ENCODE data around the gene ALK.

DNA sequence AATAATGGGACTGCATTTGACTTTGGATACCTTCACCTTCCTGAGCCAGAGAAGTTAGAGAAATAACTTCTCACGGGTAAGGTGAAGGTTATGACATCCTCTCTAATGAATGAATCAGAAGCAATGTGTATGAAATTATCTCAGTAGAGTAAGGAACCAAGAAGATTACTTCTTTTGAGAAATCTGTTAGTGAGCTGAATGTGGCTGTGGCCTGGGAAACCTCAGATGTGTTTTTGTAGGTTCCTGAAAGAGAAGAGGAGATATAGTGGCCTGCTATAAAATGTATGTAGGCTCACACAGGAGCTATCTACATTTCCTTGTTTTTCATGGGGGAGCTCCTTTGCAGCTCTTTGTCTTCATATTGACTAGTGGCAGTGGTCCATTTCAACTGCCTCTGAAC, 543.6 kb downstream of the ALK start:
- TF ChIP-seq, protein P1, sequence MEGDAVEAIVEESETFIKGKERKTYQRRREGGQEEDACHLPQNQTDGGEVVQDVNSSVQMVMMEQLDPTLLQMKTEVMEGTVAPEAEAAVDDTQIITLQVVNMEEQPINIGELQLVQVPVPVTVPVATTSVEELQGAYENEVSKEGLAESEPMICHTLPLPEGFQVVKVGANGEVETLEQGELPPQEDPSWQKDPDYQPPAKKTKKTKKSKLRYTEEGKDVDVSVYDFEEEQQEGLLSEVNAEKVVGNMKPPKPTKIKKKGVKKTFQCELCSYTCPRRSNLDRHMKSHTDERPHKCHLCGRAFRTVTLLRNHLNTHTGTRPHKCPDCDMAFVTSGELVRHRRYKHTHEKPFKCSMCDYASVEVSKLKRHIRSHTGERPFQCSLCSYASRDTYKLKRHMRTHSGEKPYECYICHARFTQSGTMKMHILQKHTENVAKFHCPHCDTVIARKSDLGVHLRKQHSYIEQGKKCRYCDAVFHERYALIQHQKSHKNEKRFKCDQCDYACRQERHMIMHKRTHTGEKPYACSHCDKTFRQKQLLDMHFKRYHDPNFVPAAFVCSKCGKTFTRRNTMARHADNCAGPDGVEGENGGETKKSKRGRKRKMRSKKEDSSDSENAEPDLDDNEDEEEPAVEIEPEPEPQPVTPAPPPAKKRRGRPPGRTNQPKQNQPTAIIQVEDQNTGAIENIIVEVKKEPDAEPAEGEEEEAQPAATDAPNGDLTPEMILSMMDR (conservative IDR thresholded peaks at IDR 0.05; ENCODE audit: low read depth in 2 of 2): no peak
- TF ChIP-seq ZNF114 (CRISPR knock-in tag; IDR thresholded peaks at IDR 0.05) (no peak), EZH2 (IDR thresholded peaks at IDR 0.05; ENCODE audit: low read depth, unreplicated experiment) (no peak), POLR2AphosphoS5 (IDR thresholded peaks at IDR 0.05; ENCODE audit: low read depth) (no peak)
- TF ChIP-seq, protein P2, sequence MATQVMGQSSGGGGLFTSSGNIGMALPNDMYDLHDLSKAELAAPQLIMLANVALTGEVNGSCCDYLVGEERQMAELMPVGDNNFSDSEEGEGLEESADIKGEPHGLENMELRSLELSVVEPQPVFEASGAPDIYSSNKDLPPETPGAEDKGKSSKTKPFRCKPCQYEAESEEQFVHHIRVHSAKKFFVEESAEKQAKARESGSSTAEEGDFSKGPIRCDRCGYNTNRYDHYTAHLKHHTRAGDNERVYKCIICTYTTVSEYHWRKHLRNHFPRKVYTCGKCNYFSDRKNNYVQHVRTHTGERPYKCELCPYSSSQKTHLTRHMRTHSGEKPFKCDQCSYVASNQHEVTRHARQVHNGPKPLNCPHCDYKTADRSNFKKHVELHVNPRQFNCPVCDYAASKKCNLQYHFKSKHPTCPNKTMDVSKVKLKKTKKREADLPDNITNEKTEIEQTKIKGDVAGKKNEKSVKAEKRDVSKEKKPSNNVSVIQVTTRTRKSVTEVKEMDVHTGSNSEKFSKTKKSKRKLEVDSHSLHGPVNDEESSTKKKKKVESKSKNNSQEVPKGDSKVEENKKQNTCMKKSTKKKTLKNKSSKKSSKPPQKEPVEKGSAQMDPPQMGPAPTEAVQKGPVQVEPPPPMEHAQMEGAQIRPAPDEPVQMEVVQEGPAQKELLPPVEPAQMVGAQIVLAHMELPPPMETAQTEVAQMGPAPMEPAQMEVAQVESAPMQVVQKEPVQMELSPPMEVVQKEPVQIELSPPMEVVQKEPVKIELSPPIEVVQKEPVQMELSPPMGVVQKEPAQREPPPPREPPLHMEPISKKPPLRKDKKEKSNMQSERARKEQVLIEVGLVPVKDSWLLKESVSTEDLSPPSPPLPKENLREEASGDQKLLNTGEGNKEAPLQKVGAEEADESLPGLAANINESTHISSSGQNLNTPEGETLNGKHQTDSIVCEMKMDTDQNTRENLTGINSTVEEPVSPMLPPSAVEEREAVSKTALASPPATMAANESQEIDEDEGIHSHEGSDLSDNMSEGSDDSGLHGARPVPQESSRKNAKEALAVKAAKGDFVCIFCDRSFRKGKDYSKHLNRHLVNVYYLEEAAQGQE (IDR thresholded peaks at IDR 0.05; ENCODE audit: unreplicated experiment): no peak
